H1 (cell line): ENCODE results near the gene CCDC110. TPM values are rescaled to one million over a fixed set of nuclear protein-coding genes. Genes with fewer than 3 reads are reported as not detected.

Experiments
- CTCF ChIA-PET: fragments of 300-600 bp; sonication (Branson Sonifier 250); formaldehyde crosslinking; loops from one replicate; lab custom pipeline; 2021; ENCODE audit not compliant: partially characterized antibody; lab: Charles Lee
- POLR2A ChIA-PET: fragments of 300-600 bp; sonication (Branson Sonifier 250); formaldehyde crosslinking; loops from one replicate; lab custom pipeline; 2021; ENCODE audit warnings: inconsistent platforms; ENCODE audit not compliant: partially characterized antibody; lab: Charles Lee
- DNase-seq, 2 experiments: peaks; one replicate each; pipeline versions ENCODE4 v3.0.0 to v3.0.0-alpha.2; 2010 to 2022; ENCODE audit warnings: low spot score in 2 of 2, low read depth in 1 of 2, mixed read lengths in 1 of 2
- FAIRE-seq: peaks from 2 replicates; lab custom pipeline; 2011; peaks lifted over from hg19 to GRCh38; lab: Jason Lieb, UNC
- H2AFZ ChIP-seq: 2 replicates; pipeline ENCODE4 v1.8.1; 2012; ENCODE audit warnings: low read length, inconsistent platforms
- H2AK5ac ChIP-seq: 2 replicates; pipeline ENCODE4 v1.6.1; 2013; ENCODE audit warnings: low read depth, low read length
- H2BK120ac ChIP-seq: replicated peaks from 2 replicates; pipeline ENCODE3; 2013; ENCODE audit warnings: low read depth, low read length, inconsistent platforms
- H2BK12ac ChIP-seq: 2 replicates; pipeline ENCODE4 v1.6.1; 2013; ENCODE audit warnings: low read depth, low read length
- H2BK15ac ChIP-seq: 2 replicates; pipeline ENCODE4 v1.6.1; 2013; ENCODE audit warnings: low read length
- H2BK20ac ChIP-seq: 2 replicates; pipeline ENCODE4 v1.6.1; 2013; ENCODE audit warnings: low read length
- H2BK5ac ChIP-seq: 2 replicates; pipeline ENCODE4 v1.6.1; 2013; ENCODE audit warnings: low read depth, low read length
- H3K14ac ChIP-seq: 2 replicates; pipeline ENCODE4 v1.6.1; 2013; ENCODE audit warnings: inconsistent platforms; ENCODE audit not compliant: insufficient read length
- H3K18ac ChIP-seq: 2 replicates; pipeline ENCODE4 v1.6.1; 2013; ENCODE audit warnings: low read length; ENCODE audit errors: extremely low read depth
- H3K23ac ChIP-seq: 2 replicates; pipeline ENCODE4 v1.6.1; 2013; ENCODE audit warnings: inconsistent platforms; ENCODE audit not compliant: insufficient read length
- H3K23me2 ChIP-seq: 2 replicates; pipeline ENCODE4 v1.6.1; 2013; ENCODE audit warnings: low read depth, low read length
- H3K27ac ChIP-seq: 2 replicates; pipeline ENCODE4 v1.6.1; 2011; ENCODE audit warnings: low read depth, low read length, inconsistent platforms
- H3K27me3 ChIP-seq, 4 experiments: replicated peaks in 1 of 4; 1 replicate in 1 of 4; 2 replicates in 3 of 4; pipeline versions ENCODE4 v1.6.1 to v1.8.1; 2011 to 2013; ENCODE audit warnings: low read length in 3 of 4, mild to moderate bottlenecking in 3 of 4, inconsistent platforms in 2 of 4, mixed read lengths in 2 of 4, moderate library complexity in 1 of 4; ENCODE audit not compliant: control insufficient read depth in 3 of 4, insufficient read depth in 3 of 4; ENCODE audit errors: extremely low read depth in 1 of 4
- H3K36me3 ChIP-seq, 4 experiments: 2 replicates each; pipeline versions ENCODE4 v1.6.1 to v1.8.1; 2011 to 2013; ENCODE audit warnings: mild to moderate bottlenecking in 4 of 4, low read length in 3 of 4, moderate library complexity in 2 of 4, control low read depth in 1 of 4, inconsistent platforms in 1 of 4; ENCODE audit not compliant: insufficient read depth in 4 of 4, control insufficient read depth in 2 of 4
- H3K4ac ChIP-seq: replicated peaks from 2 replicates; pipeline ENCODE3; 2013; ENCODE audit warnings: low read length, low read depth, mixed read lengths, inconsistent platforms; ENCODE audit not compliant: insufficient read length
- H3K4me1 ChIP-seq, 4 experiments: replicated peaks in 1 of 4; 1 replicate in 1 of 4; 2 replicates in 3 of 4; pipeline versions ENCODE4 v1.6.1 to v1.8.1; 2011 to 2013; ENCODE audit warnings: low read length in 3 of 4, inconsistent platforms in 2 of 4, mixed read lengths in 1 of 4; ENCODE audit not compliant: insufficient read depth in 4 of 4, control insufficient read depth in 3 of 4
- H3K4me2 ChIP-seq, 2 experiments: 2 replicates each; pipeline versions ENCODE4 v1.6.1 to v1.8.1; 2011 to 2013; ENCODE audit warnings: low read depth in 2 of 2, low read length in 2 of 2, control low read depth in 1 of 2, inconsistent platforms in 1 of 2, mild to moderate bottlenecking in 1 of 2; ENCODE audit not compliant: insufficient read depth in 1 of 2
- H3K4me3 ChIP-seq, 4 experiments: fragments of 200-600, 300-600 bp in 1 of 4; sonication (generic), shearing (Covaris generic), sonication (Bioruptor Twin) in 1 of 4; 2 replicates each; pipeline versions ENCODE4 v1.5.1 to v1.8.1; 2011 to 2016; ENCODE audit warnings: low read length in 4 of 4, low read depth in 3 of 4, control low read depth in 2 of 4, inconsistent platforms in 2 of 4, mild to moderate bottlenecking in 2 of 4, mixed read lengths in 1 of 4, moderate library complexity in 1 of 4; ENCODE audit not compliant: insufficient read depth in 2 of 4; ENCODE audit errors: extremely low read depth in 1 of 4
- H3K56ac ChIP-seq: replicated peaks from 2 replicates; pipeline ENCODE3; 2013; ENCODE audit warnings: low read depth, mild to moderate bottlenecking, mixed read lengths, low read length, inconsistent platforms; ENCODE audit not compliant: insufficient read length
- H3K79me1 ChIP-seq: 2 replicates; pipeline ENCODE4 v1.6.1; 2013; ENCODE audit warnings: low read depth, low read length, control low read depth
- H3K79me2 ChIP-seq, 2 experiments: 2 replicates each; pipeline versions ENCODE4 v1.6.1 to v1.8.1; 2012 to 2013; ENCODE audit warnings: low read length in 2 of 2, mild to moderate bottlenecking in 2 of 2, inconsistent platforms in 1 of 2; ENCODE audit not compliant: insufficient read depth in 2 of 2, control insufficient read depth in 1 of 2
- H3K9ac ChIP-seq, 4 experiments: replicated peaks in 1 of 4; 1 replicate in 1 of 4; 2 replicates in 3 of 4; pipeline versions ENCODE4 v1.6.1 to v1.8.1; 2011 to 2013; ENCODE audit warnings: low read depth in 3 of 4, low read length in 3 of 4, control low read depth in 2 of 4, mild to moderate bottlenecking in 2 of 4, moderate library complexity in 2 of 4, inconsistent platforms in 1 of 4; ENCODE audit errors: extremely low read depth in 1 of 4
- H3K9me3 ChIP-seq, 2 experiments: 2 replicates each; pipeline versions ENCODE4 v1.6.1 to v1.8.1; 2012 to 2013; ENCODE audit warnings: mild to moderate bottlenecking in 2 of 2, moderate library complexity in 2 of 2, control low read depth in 1 of 2, inconsistent platforms in 1 of 2, low read depth in 1 of 2, low read length in 1 of 2, mixed read lengths in 1 of 2; ENCODE audit not compliant: insufficient read depth in 2 of 2
- H4K20me1 ChIP-seq, 2 experiments: replicated peaks in 1 of 2; 2 replicates each; pipeline versions ENCODE3 to v1.8.1; 2011 to 2013; ENCODE audit warnings: inconsistent platforms in 2 of 2, low read length in 2 of 2, mild to moderate bottlenecking in 1 of 2; ENCODE audit not compliant: insufficient read depth in 2 of 2, control insufficient read depth in 1 of 2
- H4K5ac ChIP-seq: 2 replicates; pipeline ENCODE4 v1.6.1; 2013; ENCODE audit warnings: low read length, low read depth, mixed read lengths, inconsistent platforms; ENCODE audit not compliant: insufficient read length
- H4K8ac ChIP-seq: 2 replicates; pipeline ENCODE4 v1.8.0; 2013; ENCODE audit warnings: mild to moderate bottlenecking, moderate library complexity, low read length, inconsistent platforms; ENCODE audit not compliant: insufficient read depth; ENCODE audit errors: extremely low read depth
- H4K91ac ChIP-seq: replicated peaks from 2 replicates; pipeline ENCODE3; 2013; ENCODE audit warnings: low read length, mixed read lengths, inconsistent platforms; ENCODE audit not compliant: insufficient read length
- BCL11A ChIP-seq, 2 experiments: IDR thresholded peaks; one replicate each; pipeline ENCODE4 v1.6.1; 2011; ENCODE audit warnings: low read depth in 2 of 2, low read length in 2 of 2, mild to moderate bottlenecking in 2 of 2
- BRCA1 ChIP-seq: IDR thresholded peaks from 2 replicates; pipeline ENCODE4 v1.6.1; 2012; ENCODE audit warnings: low read depth, low read length, improper control_type of control experiment
- CBX5 ChIP-seq: fragments of 300-800, 300-1000 bp; sonication (generic); IDR thresholded peaks from 2 replicates; pipeline ENCODE4 v1.7.1; 2016; ENCODE audit warnings: antibody characterized with exemption, low read length, low read depth
- CTBP2 ChIP-seq: IDR thresholded peaks from 2 replicates; pipeline ENCODE4 v1.7.0; 2011; ENCODE audit warnings: borderline replicate concordance, mild to moderate bottlenecking, moderate library complexity, mixed read lengths, low read length; ENCODE audit not compliant: insufficient read depth, insufficient read length
- E2F6 ChIP-seq: IDR thresholded peaks from 2 replicates; pipeline ENCODE4 v1.6.1; 2012; ENCODE audit warnings: inconsistent platforms
- EP300 ChIP-seq, 2 experiments: IDR thresholded peaks; 1 replicate in 1 of 2; 2 replicates in 1 of 2; pipeline ENCODE4 v1.6.1; 2011 to 2012; ENCODE audit warnings: low read depth in 2 of 2, low read length in 2 of 2, mild to moderate bottlenecking in 2 of 2, borderline replicate concordance in 1 of 2, inconsistent platforms in 1 of 2, moderate library complexity in 1 of 2
- JUND ChIP-seq: IDR thresholded peaks from 2 replicates; pipeline ENCODE4 v1.6.1; 2011; ENCODE audit warnings: mild to moderate bottlenecking, improper control_type of control experiment, low read length
- KDM5A ChIP-seq: fragments of 200-600 bp; IDR thresholded peaks from 2 replicates; pipeline ENCODE4 v1.7.1; 2012; ENCODE audit warnings: mild to moderate bottlenecking, low read length, inconsistent platforms, mixed read lengths
- SIX5 ChIP-seq: IDR thresholded peaks from 2 replicates; pipeline ENCODE4 v1.6.1; 2011; ENCODE audit warnings: mild to moderate bottlenecking, low read depth, low read length
- TAF1 ChIP-seq: IDR thresholded peaks from 2 replicates; pipeline ENCODE4 v1.6.1; 2011; ENCODE audit warnings: mild to moderate bottlenecking, low read depth, low read length
- WGBS, 2 experiments: shearing (Covaris generic) in 1 of 2; methylation state at CpG; one replicate each; pipeline versions ENCODE4 v1.1.6 to v1.1.7; 2013 to 2015; ENCODE audit warnings: low lambda C conversion rate in 2 of 2, mixed read lengths in 2 of 2, inconsistent platforms in 1 of 2, low coverage in 1 of 2, missing lambda C conversion rate in 1 of 2; ENCODE audit not compliant: insufficient replicate concordance in 2 of 2, insufficient coverage in 1 of 2, insufficient read length in 1 of 2; ENCODE audit errors: extremely low coverage in 1 of 2, missing lambda C conversion rate in 1 of 2; 5-methylcytosine and 5-hydroxymethylcytosine counted together
- polyA plus RNA-seq, 7 experiments: library from polyadenylated mRNA; depleted of rRNA in 3 of 7; stranded (reverse) in 5 of 7; unstranded in 2 of 7; fragments of >200 nt in 5 of 7; fragments of 200-250 nt in 2 of 7; gene quantifications; 1 replicate in 5 of 7; 2 replicates in 1 of 7; 4 replicates in 1 of 7; pipeline versions ENCODE4 v1.2.1 to v1.2.3, GENCODE V29; 2011 to 2013; ENCODE audit warnings: missing spikeins in 2 of 7, mixed read lengths in 2 of 7
- total RNA-seq: library from RNA; stranded (reverse); fragmentation: NEBNext Ultra II Directional; extraction: Animal tissue kit (Norgen Biotek cat#: 25700); gene quantifications from 2 replicates; pipeline ENCODE4 v1.2.1, GENCODE V29; 2021

Gene CCDC110
- total and polyA plus RNA-seq, 2 of the 8 experiments (the other 6 are each of a cell fraction or from before 2014, with no cell fraction given) = 0.33 to 3.1 TPM

- POLR2A ChIA-PET = interaction anchor here (1.5 to 2.1 kb wide), 3 partner anchors 9 to 26 kb away, joined by 3 to 14 read pairs (median 3); partner anchors contain the start of genes ANKRD37 and LRP2BP
Measured at GRCh38 chr4:185405296-185405999, 66.1 kb downstream of the CCDC110 start.

More at GRCh38 chr4:185405296-185405999, 66.1 kb downstream of the CCDC110 start:
- H3K9me3 ChIP-seq = no peaks in the 10 kb centered on the region; a peak in 1 of 4 replicates
- no peak overlapping the region for H4K91ac ChIP-seq
- CTCF ChIA-PET = interaction anchor here (0.6 to 1.1 kb wide), 2 partner anchors 192 to 731 kb away, joined by 3 read pairs; no protein-coding TSS in a partner anchor
- H3K9ac ChIP-seq = no peak overlapping the region
- DNase-seq (no peak), FAIRE-seq (no peak)
- no peak overlapping the region for H2BK20ac ChIP-seq
- no peaks in the 10 kb centered on the region for H3K4me1 ChIP-seq
- 91% methylated on average over 6 of the region's 6 CpGs; no CpG with 5 or more reads in 1 of the 2 experiments for WGBS, 2 experiments
- no peak overlapping the region for H2BK5ac ChIP-seq
- H3K79me1 ChIP-seq = no peaks in the 10 kb centered on the region
- no peak overlapping the region for H3K56ac ChIP-seq
- H3K4me2 ChIP-seq = no peak overlapping the region
- no peak overlapping the region for H3K4ac ChIP-seq
- H4K20me1 ChIP-seq = no peaks in the 10 kb centered on the region
- no peak overlapping the region for H2BK120ac ChIP-seq
- H3K23me2 ChIP-seq = no peaks in the 10 kb centered on the region
- H3K36me3 ChIP-seq = peaks cover 0 to 33% (median 8%) of the 10 kb centered on the region in 4 experiments; a peak in 5 of 8 replicates
- H3K27ac ChIP-seq = no peak overlapping the region
- H2BK15ac ChIP-seq = no peak overlapping the region
- no peaks in the 10 kb centered on the region for H3K27me3 ChIP-seq
- TF ChIP-seq TAF1 = no peak
- no peak for TF ChIP-seq EP300 (IDR thresholded peaks at IDR 0.05; ENCODE audit: borderline replicate concordance in 1 of 2, low read depth in 2 of 2, low read length in 2 of 2)
- TF ChIP-seq CBX5 = no peak
- no peak for TF ChIP-seq KDM5A
- TF ChIP-seq SIX5 = no peak
- no peak for TF ChIP-seq BCL11A (IDR thresholded peaks at IDR 0.05; ENCODE audit: low read depth in 2 of 2, low read length in 2 of 2)
- no peak for TF ChIP-seq E2F6
- TF ChIP-seq BRCA1 = no peak
- no peak for TF ChIP-seq CTBP2
- no peak for TF ChIP-seq JUND
- H3K79me2 ChIP-seq = no peaks in the 10 kb centered on the region
- no peak overlapping the region for H2BK12ac ChIP-seq
- H2AFZ ChIP-seq = no peak overlapping the region
- no peak overlapping the region for H3K18ac ChIP-seq
- no peak overlapping the region for H4K5ac ChIP-seq
- no peak overlapping the region for H4K8ac ChIP-seq
- H2AK5ac ChIP-seq = no peak overlapping the region
- no peak overlapping the region for H3K4me3 ChIP-seq
- H3K14ac ChIP-seq = no peak overlapping the region
- no peak overlapping the region for H3K23ac ChIP-seq
